GM12892 (cell line): Measurements from ENCODE around the gene FGF11.

Source experiments
- POLR2A ChIP-seq: IDR thresholded peaks from 2 replicates; pipeline ENCODE4 v1.6.1; 2011; ENCODE audit warnings: low read depth, low read length, control low read depth
- POLR2AphosphoS5 ChIP-seq: IDR thresholded peaks from 2 replicates; pipeline ENCODE4 v1.6.1; 2011; ENCODE audit warnings: low read depth, low read length, control low read depth
- TAF1 ChIP-seq: IDR thresholded peaks from 2 replicates; pipeline ENCODE4 v1.6.1; 2011; ENCODE audit warnings: low read depth, mild to moderate bottlenecking, control low read depth, low read length, borderline replicate concordance

- no peak for TF ChIP-seq POLR2A
- no peak for TF ChIP-seq POLR2AphosphoS5
- no peak for TF ChIP-seq TAF1
Observed at GRCh38 chr17:7466639-7467341, 27.5 kb downstream of the FGF11 start.
